H9 (cell line): ENCODE data around the gene CNIH1. TPM values are rescaled to one million over a fixed set of nuclear protein-coding genes. Genes with fewer than 3 reads are reported as not detected.
"Not testable (repeated sequence)": the region's sequence is repeated elsewhere in the genome, so short reads cannot be mapped to it uniquely, and the experiment has no call there.

Experiments
- DNase-seq: peaks from one replicate; pipeline ENCODE4 v3.0.0-alpha.2; 2017
- H2AFZ ChIP-seq: one replicate; pipeline ENCODE4 v1.6.1; 2013; ENCODE audit warnings: mild to moderate bottlenecking, low read length, control low read depth, moderate library complexity
- H2AK5ac ChIP-seq: 2 replicates; pipeline ENCODE4 v1.6.1; 2013; ENCODE audit warnings: low read length, control low read depth, mixed read lengths; ENCODE audit not compliant: insufficient read length
- H2BK120ac ChIP-seq: one replicate; pipeline ENCODE4 v1.6.1; 2013; ENCODE audit warnings: low read depth, mild to moderate bottlenecking, low read length, control low read depth, inconsistent platforms; ENCODE audit not compliant: poor library complexity, severe bottlenecking
- H2BK12ac ChIP-seq: 2 replicates; pipeline ENCODE4 v1.6.1; 2013; ENCODE audit warnings: low read length, control low read depth, mixed read lengths, low read depth; ENCODE audit not compliant: insufficient read length
- H2BK15ac ChIP-seq: 2 replicates; pipeline ENCODE4 v1.6.1; 2013; ENCODE audit warnings: low read depth, low read length, control low read depth
- H2BK20ac ChIP-seq: one replicate; pipeline ENCODE4 v1.6.1; 2013; ENCODE audit warnings: low read depth, mild to moderate bottlenecking, low read length, control low read depth, inconsistent platforms; ENCODE audit not compliant: poor library complexity, severe bottlenecking
- H2BK5ac ChIP-seq: 2 replicates; pipeline ENCODE4 v1.6.1; 2013; ENCODE audit warnings: low read length, control low read depth, mixed read lengths; ENCODE audit not compliant: insufficient read length
- H3K14ac ChIP-seq: 2 replicates; pipeline ENCODE4 v1.6.1; 2013; ENCODE audit warnings: low read length, control low read depth; ENCODE audit not compliant: insufficient read depth
- H3K18ac ChIP-seq: 2 replicates; pipeline ENCODE4 v1.6.1; 2013; ENCODE audit warnings: low read depth, mild to moderate bottlenecking, mixed read lengths, low read length, control low read depth; ENCODE audit not compliant: insufficient read length
- H3K23ac ChIP-seq: 2 replicates; pipeline ENCODE4 v1.6.1; 2013; ENCODE audit warnings: low read length, control low read depth, mixed read lengths, low read depth; ENCODE audit not compliant: insufficient read length
- H3K23me2 ChIP-seq: 2 replicates; pipeline ENCODE4 v1.6.1; 2013; ENCODE audit warnings: low read depth, mild to moderate bottlenecking, mixed read lengths, low read length, control low read depth; ENCODE audit not compliant: insufficient read length, poor library complexity, severe bottlenecking
- H3K27ac ChIP-seq: 2 replicates; pipeline ENCODE4 v1.5.1; 2013; ENCODE audit warnings: low read length, control low read depth, mixed read lengths, low read depth; ENCODE audit not compliant: insufficient read length
- H3K27me3 ChIP-seq: 2 replicates; pipeline ENCODE4 v1.6.1; 2013; ENCODE audit warnings: low read length, control low read depth, inconsistent platforms; ENCODE audit not compliant: insufficient read depth
- H3K4ac ChIP-seq: 2 replicates; pipeline ENCODE4 v1.6.1; 2013; ENCODE audit warnings: low read depth, mild to moderate bottlenecking, control low read depth, inconsistent platforms, low read length, moderate library complexity
- H3K4me1 ChIP-seq: 2 replicates; pipeline ENCODE4 v1.6.1; 2013; ENCODE audit warnings: low read length, control low read depth, inconsistent platforms; ENCODE audit not compliant: insufficient read depth
- H3K4me2 ChIP-seq: 2 replicates; pipeline ENCODE4 v1.6.1; 2013; ENCODE audit warnings: low read length, control low read depth, mixed read lengths; ENCODE audit not compliant: insufficient read length, insufficient read depth
- H3K56ac ChIP-seq: 2 replicates; pipeline ENCODE4 v1.6.1; 2013; ENCODE audit warnings: low read depth, mild to moderate bottlenecking, mixed read lengths, low read length, control low read depth; ENCODE audit not compliant: insufficient read length
- H3K79me1 ChIP-seq: 2 replicates; pipeline ENCODE4 v1.6.1; 2013; ENCODE audit warnings: low read depth, mild to moderate bottlenecking, moderate library complexity, low read length, control low read depth, inconsistent platforms; ENCODE audit not compliant: insufficient read depth, poor library complexity, severe bottlenecking
- H3K79me2 ChIP-seq: 2 replicates; pipeline ENCODE4 v1.6.1; 2013; ENCODE audit warnings: low read length, control low read depth, inconsistent platforms; ENCODE audit not compliant: insufficient read depth
- H3K9ac ChIP-seq: 2 replicates; pipeline ENCODE4 v1.6.1; 2013; ENCODE audit warnings: low read length, control low read depth, mixed read lengths; ENCODE audit not compliant: insufficient read length; ENCODE audit errors: extremely low read depth
- H3K9me3 ChIP-seq: one replicate; pipeline ENCODE4 v1.6.1; 2013; ENCODE audit warnings: low read depth, low read length, inconsistent platforms; ENCODE audit not compliant: control insufficient read depth
- H3T11ph ChIP-seq: one replicate; pipeline ENCODE4 v1.6.1; 2013; ENCODE audit warnings: mild to moderate bottlenecking, low read length, control low read depth, inconsistent platforms
- H4K20me1 ChIP-seq: one replicate; pipeline ENCODE4 v1.6.1; 2013; ENCODE audit not compliant: control insufficient read depth, insufficient read length, insufficient read depth
- H4K5ac ChIP-seq: 2 replicates; pipeline ENCODE4 v1.6.1; 2013; ENCODE audit warnings: low read depth, mild to moderate bottlenecking, mixed read lengths, low read length, control low read depth; ENCODE audit not compliant: insufficient read length
- H4K8ac ChIP-seq: replicated peaks from 2 replicates; pipeline ENCODE4 v1.6.1; 2013; ENCODE audit warnings: low read length, control low read depth, mixed read lengths, low read depth; ENCODE audit not compliant: insufficient read length
- H4K91ac ChIP-seq: 2 replicates; pipeline ENCODE4 v1.6.1; 2013; ENCODE audit warnings: low read depth, mild to moderate bottlenecking, moderate library complexity, mixed read lengths, low read length, control low read depth; ENCODE audit not compliant: insufficient read length
- H3K27ac Mint-ChIP-seq, 3 experiments: 2 replicates in 2 of 3; 3 replicates in 1 of 3; pipeline ENCODE4 v1.8.0; 2020 to 2021; ENCODE audit warnings: mixed read lengths in 3 of 3, mild to moderate bottlenecking in 1 of 3, moderate library complexity in 1 of 3
- H3K27me3 Mint-ChIP-seq: 2 replicates; pipeline ENCODE4 v1.8.0; 2021; ENCODE audit warnings: low read depth, mild to moderate bottlenecking, moderate library complexity, mixed read lengths
- H3K36me3 Mint-ChIP-seq, 3 experiments: 2 replicates in 2 of 3; 3 replicates in 1 of 3; pipeline ENCODE4 v1.8.0; 2020 to 2021; ENCODE audit warnings: low read depth in 3 of 3, mixed read lengths in 3 of 3; ENCODE audit not compliant: insufficient read depth in 1 of 3
- H3K4me1 Mint-ChIP-seq, 2 experiments: 2 replicates each; pipeline ENCODE4 v1.8.0; 2020; ENCODE audit warnings: mixed read lengths in 2 of 2
- H3K4me3 Mint-ChIP-seq, 2 experiments: 2 replicates in 1 of 2; 3 replicates in 1 of 2; pipeline ENCODE4 v1.8.0; 2020 to 2021; ENCODE audit warnings: mild to moderate bottlenecking in 2 of 2, mixed read lengths in 2 of 2, moderate library complexity in 1 of 2
- H3K9me3 Mint-ChIP-seq, 2 experiments: 2 replicates in 1 of 2; 3 replicates in 1 of 2; pipeline ENCODE4 v1.8.0; 2020; ENCODE audit warnings: mild to moderate bottlenecking in 2 of 2, mixed read lengths in 2 of 2, moderate library complexity in 1 of 2
- CTCF ChIP-seq: fragments of 200-600 bp; sonication (generic); conservative IDR thresholded peaks from 3 replicates; pipeline ENCODE4 v1.8.0; 2021; ENCODE audit warnings: antibody characterized with exemption, mild to moderate bottlenecking
- WGBS: extraction: QIAGEN DNeasy Blood & Tissue Kit; methylation state at CpG from one replicate; pipeline ENCODE4 v1.1.7; 2013; ENCODE audit warnings: missing lambda C conversion rate, low lambda C conversion rate, mixed read lengths; ENCODE audit not compliant: insufficient read length; ENCODE audit errors: extremely low coverage; 5-methylcytosine and 5-hydroxymethylcytosine counted together
- total RNA-seq: library from RNA; stranded (reverse); gene quantifications from 2 replicates; pipeline ENCODE4 v1.2.1, GENCODE V29; 2021

The CNIH1 gene
- total RNA-seq, 1 experiment from 2014 or later = 99.3 TPM

DNA sequence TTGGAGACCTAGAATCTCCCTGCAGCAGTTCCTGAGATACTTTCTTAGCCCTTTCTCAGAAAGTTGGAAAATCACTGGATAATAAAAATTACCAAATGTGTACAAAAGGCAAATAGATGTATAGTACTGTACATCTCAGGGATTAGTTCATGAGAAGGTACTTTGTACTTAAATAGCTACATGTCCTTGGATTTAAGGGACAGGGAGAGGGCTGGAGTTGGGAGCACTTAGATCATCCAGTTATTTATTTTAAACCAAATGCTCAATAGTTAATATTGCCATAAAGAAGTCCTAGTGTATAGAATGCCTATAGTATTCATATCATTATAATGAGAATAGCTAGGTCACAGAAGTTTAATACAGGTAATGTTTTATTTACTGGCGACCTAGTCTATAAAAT, 31.0 kb downstream of the CNIH1 start:
- Histone ChIP-seq H3K23ac (no peak overlapping the region), H3K4me2 (no peak overlapping the region), H3K79me1 (no peaks in the 10 kb centered on the region), H3K27ac (no peak overlapping the region), H4K5ac (no peak overlapping the region), H3K9ac (no peak overlapping the region), H2BK15ac (no peak overlapping the region), H2BK120ac (no peak overlapping the region), H3K4me1 (no peaks in the 10 kb centered on the region), H3T11ph (no peak overlapping the region), H3K14ac (no peak overlapping the region), H3K9me3 (no peaks in the 10 kb centered on the region), H4K8ac (no peak overlapping the region), H4K91ac (no peak overlapping the region), H2BK12ac (no peak overlapping the region), H2BK20ac (no peak overlapping the region), H3K4ac (no peak overlapping the region), H3K23me2 (no peaks in the 10 kb centered on the region), H2AK5ac (no peak overlapping the region), H3K18ac (no peak overlapping the region), H3K56ac (no peak overlapping the region), H3K27me3 (no peaks in the 10 kb centered on the region), H2AFZ (no peak overlapping the region), H4K20me1 (no peaks in the 10 kb centered on the region), H3K79me2 (no peaks in the 10 kb centered on the region), H2BK5ac (no peak overlapping the region)
- no peak for TF ChIP-seq CTCF
- H3K4me3 Mint-ChIP-seq = no peak overlapping the region
- WGBS = no CpG with 5 or more reads among the region's 1 CpG
- H3K9me3 Mint-ChIP-seq = peaks cover 0 to under 1% of the 10 kb centered on the region in 2 experiments; a peak in 2 of 5 replicates
- peaks cover 22 to 42% (median 40%) of the 10 kb centered on the region in 3 experiments; a peak in 6 of 7 replicates for H3K36me3 Mint-ChIP-seq
- no peak for DNase-seq
- H3K4me1 Mint-ChIP-seq = no peaks in the 10 kb centered on the region; a peak in 1 of 4 replicates
- H3K27me3 Mint-ChIP-seq = no peaks in the 10 kb centered on the region
- no peak overlapping the region for H3K27ac Mint-ChIP-seq

DNA sequence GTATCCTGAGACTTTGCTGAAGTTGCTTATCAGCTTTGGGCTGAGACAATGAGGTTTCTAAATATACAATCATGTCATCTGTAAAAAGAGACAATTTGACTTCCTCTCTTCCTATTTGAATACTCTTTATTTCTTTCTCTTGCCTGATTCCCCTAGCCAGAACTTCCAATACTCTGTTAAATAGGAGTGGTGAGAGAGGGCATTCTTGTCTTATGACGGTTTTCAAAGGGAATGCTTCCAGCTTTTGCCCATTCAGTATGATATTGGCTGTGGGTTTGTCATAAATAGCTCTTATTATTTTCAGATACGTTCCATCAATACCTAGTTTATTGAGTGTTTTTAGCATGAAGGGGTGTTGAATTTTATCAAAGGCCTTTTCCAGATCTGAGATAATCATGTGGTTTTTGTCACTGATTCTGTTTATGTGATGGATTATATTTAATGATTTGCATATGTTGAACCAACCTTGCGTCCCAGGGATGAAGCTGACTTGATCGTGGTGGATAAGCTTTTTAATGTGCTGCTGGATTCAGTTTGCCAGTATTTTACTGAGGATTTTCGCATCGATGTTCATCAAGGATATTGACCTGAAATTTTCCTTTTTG, 37.7 kb downstream of the CNIH1 start:
- H3K4me2 ChIP-seq = not testable (repeated sequence)

More for the DNA sequence above, 37.7 kb downstream of the CNIH1 start:
- H4K91ac ChIP-seq, H3K27ac ChIP-seq, H2BK15ac ChIP-seq, H3K9me3 ChIP-seq, H3K14ac ChIP-seq, H3K4me1 Mint-ChIP-seq, H2BK20ac ChIP-seq, H3K4me1 ChIP-seq, H3K23me2 ChIP-seq, DNase-seq, H3K56ac ChIP-seq, H3K79me2 ChIP-seq, H3K9ac ChIP-seq, H2BK12ac ChIP-seq, H3K27me3 ChIP-seq, H3K4ac ChIP-seq, H4K20me1 ChIP-seq, H3K27ac Mint-ChIP-seq, H2BK120ac ChIP-seq, H3K79me1 ChIP-seq, H3K4me3 Mint-ChIP-seq, H3K23ac ChIP-seq, H3K27me3 Mint-ChIP-seq, H4K8ac ChIP-seq, H3K18ac ChIP-seq, H2BK5ac ChIP-seq, H2AFZ ChIP-seq, H4K5ac ChIP-seq, H2AK5ac ChIP-seq, H3T11ph ChIP-seq: not testable (repeated sequence)
- no CpG with 5 or more reads among the region's 6 CpGs for WGBS
- H3K9me3 Mint-ChIP-seq = peaks cover 10 to 13% of the 10 kb centered on the region in 2 experiments; a peak in 3 of 5 replicates
- peaks cover 54 to 63% (median 61%) of the 10 kb centered on the region in 3 experiments for H3K36me3 Mint-ChIP-seq
